WI38 (cell line): Measurements from ENCODE around the gene STX16.

Experiments
- H3K4me3 ChIP-seq: 2 replicates; pipeline ENCODE4 v1.5.1; 2011; ENCODE audit warnings: low read depth, mild to moderate bottlenecking, control low read depth, low read length
- CTCF ChIP-seq: IDR thresholded peaks from 2 replicates; pipeline ENCODE4 v1.5.1; 2012; ENCODE audit warnings: low read depth, mild to moderate bottlenecking, control low read depth, low read length

STX16 gene

GRCh38 chr20:58608096-58608840 is 42.8 kb upstream of the STX16 start:
- TF ChIP-seq CTCF = no peak
- no peak overlapping the region for H3K4me3 ChIP-seq

- TF ChIP-seq CTCF = no peak
- H3K4me3 ChIP-seq = no peak overlapping the region
Observed at GRCh38 chr20:58609026-58609425, 42.1 kb upstream of the STX16 start.

DNA sequence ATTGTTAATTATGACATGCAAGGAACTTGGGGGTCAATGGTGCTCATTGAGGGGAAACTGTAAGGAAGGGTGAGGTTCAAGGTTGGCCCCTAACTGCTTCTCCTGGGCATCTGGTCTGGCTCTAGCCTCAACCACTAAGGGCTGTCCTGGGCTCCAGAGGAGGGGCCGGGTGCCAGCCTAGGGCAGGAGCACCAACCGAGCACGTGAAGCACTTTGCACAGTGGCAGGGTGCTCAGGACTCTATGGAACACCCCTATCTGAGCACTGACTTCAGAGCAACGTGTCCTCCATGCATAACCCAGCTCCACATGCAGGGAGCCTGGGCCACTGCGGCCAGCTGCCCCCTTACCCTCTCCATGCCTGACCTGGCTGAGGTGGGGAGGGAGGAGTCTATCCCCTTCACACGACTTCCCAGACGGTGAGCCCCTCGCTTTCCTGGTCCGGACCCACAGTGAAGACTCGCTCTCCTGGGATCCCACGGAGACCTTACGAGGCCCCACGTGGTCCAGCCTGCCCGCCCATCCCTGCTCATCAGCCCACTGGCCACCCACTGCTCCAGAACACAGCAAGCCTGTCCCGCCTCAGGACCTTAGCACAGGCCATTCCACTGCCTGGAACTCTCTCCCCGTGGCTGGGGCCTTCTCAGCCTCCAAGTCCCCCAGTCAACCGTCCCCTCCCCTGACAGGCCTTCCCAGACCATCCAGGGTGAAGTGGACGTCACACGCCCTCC is 40.8 kb upstream of the STX16 start:
- no peak for TF ChIP-seq CTCF

DNA sequence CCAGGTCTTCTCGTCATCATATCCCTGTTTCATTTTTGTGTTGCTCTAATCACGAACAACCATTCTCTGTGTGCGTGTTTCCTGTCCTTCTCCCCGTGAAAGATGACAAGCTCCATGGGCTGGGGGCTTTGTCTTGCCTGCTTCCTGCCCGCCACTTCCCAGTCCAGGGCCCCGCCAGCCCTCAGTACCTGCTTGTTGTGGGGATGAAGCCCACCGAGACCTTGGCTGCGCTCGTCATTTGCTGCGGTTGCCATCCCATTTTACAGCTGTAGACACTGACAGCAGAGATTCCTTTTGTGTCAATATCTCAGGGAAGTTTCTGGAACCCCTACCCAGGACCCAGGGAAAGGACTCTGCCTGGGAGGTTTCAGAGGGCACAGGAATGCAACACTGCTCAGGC is 40.3 kb upstream of the STX16 start:
- no peak overlapping the region for H3K4me3 ChIP-seq
- TF ChIP-seq CTCF = no peak

More for the DNA sequence above, 40.8 kb upstream of the STX16 start:
- no peak overlapping the region for H3K4me3 ChIP-seq

GRCh38 chr20:58611236-58612030 is 39.6 kb upstream of the STX16 start:
- TF ChIP-seq CTCF = no peak
- no peak overlapping the region for H3K4me3 ChIP-seq

GRCh38 chr20:58612121-58612691 is 38.9 kb upstream of the STX16 start:
- TF ChIP-seq CTCF = no peak
- no peak overlapping the region for H3K4me3 ChIP-seq
